A549 treated with ZK216348 at 1 μM for 4 hours (cell line): ENCODE data around the gene TMEM222. TPM values are rescaled to one million over a fixed set of nuclear protein-coding genes. Genes with fewer than 3 reads are reported as not detected.

Experiments
- total RNA-seq: library from RNA; stranded (reverse); fragments of 200-300 nt; extraction: Qiagen RNA extraction; gene quantifications from 5 replicates; pipeline ENCODE4 v1.2.3, GENCODE V29; 2022; ENCODE audit warnings: low read depth

TMEM222 gene, protein sequence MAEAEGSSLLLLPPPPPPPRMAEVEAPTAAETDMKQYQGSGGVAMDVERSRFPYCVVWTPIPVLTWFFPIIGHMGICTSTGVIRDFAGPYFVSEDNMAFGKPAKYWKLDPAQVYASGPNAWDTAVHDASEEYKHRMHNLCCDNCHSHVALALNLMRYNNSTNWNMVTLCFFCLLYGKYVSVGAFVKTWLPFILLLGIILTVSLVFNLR
- 35.4 to 50.0 TPM (median 46.7 TPM) in 5 replicates for total RNA-seq

GRCh38 chr1:27321813-27322568 is at the start of gene TMEM222:
Gene TMEM222, plus strand, starts transcription at chr1:27322163. Its CDS starts 35 bp downstream, at chr1:27322198.

GRCh38 chr1:27341525-27342252 is 19.7 kb downstream of the TMEM222 start, which contains the start of gene SYTL1:
Gene SYTL1, plus strand, starts transcription at chr1:27342022. Its CDS starts 3,313 bp downstream, at chr1:27345335.

DNA sequence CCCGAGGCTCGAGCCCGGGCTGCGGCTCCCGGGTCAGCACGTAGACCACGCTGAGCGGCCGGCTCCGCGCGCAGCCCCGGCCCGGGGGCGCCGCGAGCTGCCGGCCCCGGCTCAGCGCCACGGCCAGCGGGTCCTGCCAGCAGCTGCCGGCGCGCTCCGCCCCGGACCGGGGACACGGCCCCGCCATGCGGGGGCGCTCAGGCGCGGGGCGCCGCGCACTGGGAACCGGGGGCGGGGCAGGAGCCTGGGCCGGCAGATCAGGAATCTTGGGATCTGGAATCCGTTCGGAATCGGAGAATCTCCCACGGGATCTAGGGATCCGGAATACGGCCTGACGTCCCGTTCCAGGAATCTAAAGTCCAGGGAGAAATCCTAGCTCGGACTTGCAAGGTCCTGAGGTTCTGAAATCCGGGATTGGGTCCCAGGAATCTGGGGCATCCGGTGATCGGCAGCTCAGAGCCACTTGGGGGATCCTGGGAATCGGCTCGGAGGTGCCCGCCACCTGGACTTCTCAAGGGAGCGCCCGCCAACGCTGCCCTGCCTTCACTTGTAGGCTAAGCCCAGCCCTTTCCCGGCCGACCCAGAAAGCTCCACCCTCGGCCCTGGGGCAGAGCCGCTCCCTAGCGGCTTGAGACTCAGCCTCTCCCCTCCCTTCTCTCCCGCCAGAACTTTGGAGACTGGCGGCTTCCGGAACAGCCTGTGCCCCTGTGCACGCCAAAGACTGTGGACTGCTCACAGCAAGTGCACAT is 44.6 kb downstream of the TMEM222 start, which contains the start of gene MAP3K6:
TSS of gene MAP3K6 (minus strand) at position 551 of the 749 bp plus-strand sequence. CDS start at position 187, 364 bp downstream.

GRCh38 chr1:27374362-27375086 is 52.6 kb downstream of the TMEM222 start, which contains the start of gene FCN3:
Gene FCN3, minus strand, starts transcription at chr1:27374824. Its CDS starts 6 bp downstream, at chr1:27374818.

DNA sequence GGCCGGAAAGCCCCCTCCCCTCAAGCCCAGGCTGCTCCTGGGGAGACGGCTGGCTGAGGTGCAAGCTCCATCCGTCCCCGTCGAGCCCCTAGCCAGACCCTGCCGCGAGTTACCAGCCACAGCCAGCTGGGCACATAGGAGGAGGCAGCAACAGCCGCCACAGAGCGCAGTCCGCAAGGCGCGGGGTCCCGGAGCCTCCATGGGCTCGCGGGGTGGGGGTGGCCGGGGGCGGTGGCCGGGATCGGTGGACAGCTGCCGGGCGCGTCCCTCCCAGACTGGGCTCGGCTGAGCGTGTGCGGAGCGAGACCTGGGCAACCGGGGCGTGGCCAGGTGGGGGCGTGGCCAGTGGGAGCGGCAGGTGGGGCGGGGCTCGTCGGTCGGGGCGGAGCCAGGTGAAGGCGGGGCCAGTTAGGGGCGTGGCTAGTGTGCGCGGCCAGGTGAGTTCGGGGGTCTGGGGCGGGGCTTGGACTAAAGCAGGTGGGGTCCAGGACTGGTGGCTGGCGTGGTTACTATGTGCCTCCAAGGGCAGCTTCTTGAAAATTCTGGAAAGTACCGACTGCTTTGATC is 61.2 kb downstream of the TMEM222 start, which contains the start of gene CD164L2:
TSS of gene CD164L2 (minus strand) at position 295 of the 567 bp plus-strand sequence. CDS start at position 201, 94 bp downstream.

Other genes starting within 250 kb of the TMEM222 start
- gene SLC9A1, start 167.0 kb upstream of the TMEM222 start, total RNA-seq: 13.8 to 15.5 TPM (median 14.8 TPM) in 5 replicates
- gene WDTC1, start 87.5 kb upstream of the TMEM222 start, total RNA-seq: 5.0 to 8.4 TPM (median 7.0 TPM) in 5 replicates
- gene SYTL1, start 19.9 kb downstream of the TMEM222 start, total RNA-seq: 0.33 to 1.2 TPM (median 0.51 TPM) in 5 replicates
- 10.5 to 15.7 TPM (median 13.7 TPM) in 5 replicates for gene MAP3K6, start 44.8 kb downstream of the TMEM222 start, total RNA-seq
- not detected in 5 replicates for gene FCN3, start 52.7 kb downstream of the TMEM222 start, total RNA-seq
- not detected in 5 replicates for gene CD164L2, start 61.2 kb downstream of the TMEM222 start, total RNA-seq
- 1.2 to 2.2 TPM (median 1.7 TPM) in 5 replicates for gene GPR3, start 70.5 kb downstream of the TMEM222 start, total RNA-seq
- gene WASF2, start 168.0 kb downstream of the TMEM222 start, total RNA-seq: 42.5 to 64.6 TPM (median 54.2 TPM) in 5 replicates